ENCODE measurements around the gene DRAM1.
"Not testable (repeated sequence)": the region's sequence is repeated elsewhere in the genome, so short reads cannot be mapped to it uniquely, and the experiment has no call there.

Gene DRAM1

DNA sequence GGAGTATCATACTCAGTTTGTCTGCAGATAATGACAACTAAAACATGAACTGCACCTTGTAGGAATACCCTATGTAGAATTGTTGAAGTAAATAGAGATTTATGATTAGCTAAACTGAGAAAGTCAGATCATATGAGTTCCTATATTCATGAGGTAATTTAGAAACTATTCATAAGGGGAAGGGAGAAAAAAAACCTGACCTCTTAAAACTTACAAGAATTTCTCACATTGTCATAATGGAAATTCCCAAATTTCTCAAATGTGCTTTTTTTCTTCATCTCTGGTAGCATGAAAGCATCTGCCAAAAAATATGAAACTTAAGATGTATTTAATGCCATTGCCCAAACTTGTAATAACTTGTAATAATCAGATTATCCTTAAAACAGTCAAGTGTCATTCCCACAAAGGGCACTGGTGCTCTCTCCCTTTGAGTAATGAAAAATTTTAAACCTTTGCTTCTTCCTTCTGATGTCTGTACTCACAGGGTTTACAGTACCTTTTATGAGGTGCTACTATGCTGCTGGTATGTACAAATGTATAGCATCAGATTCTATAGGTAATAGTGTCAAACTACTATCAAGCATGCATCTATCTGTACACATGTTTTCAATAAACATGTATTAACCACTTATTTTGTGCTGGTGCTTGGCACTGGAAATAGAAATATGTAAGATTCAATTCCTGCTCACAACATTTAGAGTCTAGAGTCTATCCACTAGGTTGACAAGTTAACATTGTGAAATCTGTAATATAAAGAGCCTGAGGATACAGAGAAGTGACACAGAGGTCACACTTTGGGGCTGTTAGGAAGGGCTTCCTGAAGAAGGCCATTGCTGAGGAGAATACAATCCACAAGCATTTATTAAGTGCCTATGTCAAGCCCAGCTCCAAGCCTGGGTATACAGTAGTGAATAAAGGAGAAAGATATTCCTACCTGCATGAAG, 17.4 kb upstream of the DRAM1 start:
- DNase-seq (ENCODE audit: low read depth): no peak

DNA sequence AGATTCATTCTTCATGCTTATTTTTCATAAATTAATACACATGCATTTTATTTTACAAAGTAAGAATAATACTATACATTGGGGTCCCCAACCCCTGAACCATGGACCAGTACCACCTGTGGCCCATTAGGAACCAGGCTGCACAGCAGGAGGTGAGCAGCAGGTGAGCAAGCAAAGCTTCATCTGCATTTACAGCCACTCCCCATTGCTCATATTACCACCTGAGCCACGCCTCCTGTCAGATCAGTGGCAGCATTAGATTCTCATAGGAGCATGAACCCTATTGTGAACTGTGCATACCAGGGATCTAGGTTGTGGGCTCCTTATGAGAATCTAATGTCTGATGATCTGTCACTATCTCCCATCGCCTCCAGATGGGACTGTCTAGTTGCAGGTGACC, 15.7 kb upstream of the DRAM1 start:
- DNase-seq (ENCODE audit: low read depth): not testable (repeated sequence)

DNA sequence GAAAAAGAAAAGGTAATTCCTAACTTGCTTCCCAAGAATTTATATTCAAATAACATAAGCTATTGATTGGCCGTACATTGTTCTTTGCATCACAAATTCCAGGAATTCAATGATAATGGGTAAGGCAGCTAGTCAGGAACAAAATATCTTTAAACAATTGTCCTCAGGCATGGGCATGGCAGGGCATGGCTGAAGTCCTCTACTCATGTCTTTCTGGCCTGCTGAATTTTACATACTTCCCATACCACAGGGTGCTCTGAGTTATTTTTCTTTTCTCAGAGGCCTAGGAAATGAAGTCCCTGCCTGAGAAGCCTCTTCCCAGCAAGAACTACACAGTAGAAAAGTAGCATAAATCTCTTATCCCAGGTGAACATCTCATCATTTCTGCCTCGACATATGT, 15.1 kb upstream of the DRAM1 start:
- no peak for DNase-seq (ENCODE audit: low read depth)

DNA sequence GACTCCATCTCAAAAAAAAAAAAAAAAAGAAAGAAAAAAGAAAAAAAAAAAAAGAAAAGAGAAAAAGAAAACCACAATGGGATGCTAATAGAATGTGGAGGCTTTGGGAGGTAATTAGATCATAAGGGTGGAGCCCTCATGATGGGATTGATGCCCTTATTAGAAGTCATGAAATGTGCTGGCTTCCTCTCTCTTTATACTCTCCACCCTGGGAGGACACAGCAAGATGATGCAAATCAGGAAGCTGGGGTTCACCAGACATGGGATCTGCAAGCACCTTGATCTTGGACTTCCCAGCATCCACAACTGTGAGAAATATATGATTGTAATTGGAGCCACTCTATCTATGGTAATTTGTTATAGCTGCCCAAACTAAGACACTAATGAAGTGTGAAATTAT, 13.4 kb upstream of the DRAM1 start:
- no peak for DNase-seq (ENCODE audit: low read depth)

DNA sequence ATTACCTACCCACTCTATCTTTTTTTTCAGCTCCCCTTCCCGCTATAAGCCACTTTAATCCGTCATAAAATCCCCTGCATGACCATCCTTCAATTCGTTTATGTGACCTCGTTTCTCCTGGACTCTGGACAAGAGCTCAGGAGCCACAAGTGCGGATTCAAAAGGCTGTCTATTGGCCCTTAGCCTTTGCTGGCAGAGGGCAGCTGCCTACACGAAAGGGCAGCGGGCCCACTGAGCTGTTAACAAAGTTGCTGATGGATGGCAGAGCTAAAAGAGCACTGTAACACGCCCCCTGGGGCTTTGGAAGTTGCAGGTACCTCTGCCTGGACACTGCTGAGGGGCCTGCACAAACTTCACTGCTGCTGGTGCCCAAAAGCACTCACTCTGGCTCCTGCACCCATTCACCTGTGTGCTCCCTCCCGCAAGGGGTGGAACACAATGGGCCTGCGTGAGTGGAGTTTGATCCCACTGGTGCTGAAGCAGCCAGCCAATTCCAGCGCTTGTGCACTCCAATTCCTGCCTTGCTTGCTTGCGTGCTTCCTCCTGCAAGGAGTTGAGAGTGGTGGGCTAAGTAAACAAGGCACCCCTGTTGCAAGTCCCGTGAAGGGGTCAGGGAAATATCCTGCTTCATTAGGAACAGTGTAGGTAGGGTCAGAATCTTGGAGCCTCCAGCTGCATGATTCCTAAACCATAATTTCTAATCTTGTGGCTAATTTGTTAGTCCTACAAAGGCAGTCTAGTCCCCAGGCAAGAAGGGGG, 10.6 kb upstream of the DRAM1 start:
- DNase-seq (ENCODE audit: low read depth): no peak

DNA sequence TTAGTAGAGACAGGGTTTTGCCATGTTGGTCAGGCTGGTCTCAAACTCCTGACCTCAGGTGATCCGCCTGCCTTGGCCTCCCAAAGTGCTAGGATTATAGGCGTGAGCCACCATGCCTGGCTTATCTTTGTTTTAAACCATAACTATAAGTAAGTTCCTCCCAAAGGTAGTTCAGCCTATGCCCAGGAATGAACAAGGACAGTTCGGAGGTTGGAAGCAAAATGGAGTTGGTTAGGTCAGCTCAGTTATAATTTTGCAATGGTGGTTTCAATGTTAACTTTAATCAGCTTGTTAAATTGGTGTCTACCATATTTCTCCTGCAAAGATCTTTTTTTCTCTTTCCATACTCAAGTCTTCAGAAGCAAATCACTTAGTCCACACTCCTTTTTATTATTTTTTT, 9.8 kb upstream of the DRAM1 start:
- DNase-seq (ENCODE audit: low read depth): not testable (repeated sequence)

DNA sequence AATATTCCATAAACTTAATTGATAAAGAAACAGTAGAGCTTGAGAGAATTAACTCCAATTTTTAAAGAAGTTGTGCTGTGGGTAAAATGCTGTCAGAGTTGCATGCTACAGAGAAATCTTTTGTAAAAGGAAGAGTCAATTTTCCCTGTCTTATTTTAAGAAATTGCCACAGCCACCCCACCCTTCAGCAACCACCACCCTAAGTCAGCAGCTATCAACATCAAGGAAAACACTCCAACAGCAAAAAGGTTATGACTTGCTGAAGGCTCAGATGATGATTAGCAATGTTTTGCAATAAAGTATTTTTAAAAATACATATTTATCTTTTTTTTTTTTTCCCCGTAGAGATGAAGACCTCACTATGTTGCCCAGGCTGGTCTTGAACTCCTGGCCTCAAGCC, 6.5 kb upstream of the DRAM1 start:
- DNase-seq (ENCODE audit: low read depth): no peak

DNA sequence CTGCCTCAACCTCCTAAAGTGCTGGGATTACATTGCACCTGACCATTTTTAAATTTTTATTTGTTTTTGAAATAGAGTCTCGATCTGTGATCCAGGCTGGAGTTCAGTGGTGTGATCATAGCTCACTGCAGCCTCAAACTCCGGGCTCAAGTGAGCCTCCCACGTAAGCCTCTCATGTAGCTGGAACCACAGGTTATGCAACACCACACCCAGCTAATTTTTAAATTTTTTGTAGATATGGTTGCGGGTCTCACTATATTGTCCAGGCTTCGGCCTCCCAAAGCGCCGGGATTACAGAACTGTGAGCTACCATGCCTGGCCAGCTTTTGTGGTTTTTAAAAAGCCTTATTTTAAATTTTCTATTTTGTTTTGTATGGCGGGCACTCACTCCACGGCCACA, 2.2 kb upstream of the DRAM1 start:
- no peak for DNase-seq (ENCODE audit: low read depth)

DNA sequence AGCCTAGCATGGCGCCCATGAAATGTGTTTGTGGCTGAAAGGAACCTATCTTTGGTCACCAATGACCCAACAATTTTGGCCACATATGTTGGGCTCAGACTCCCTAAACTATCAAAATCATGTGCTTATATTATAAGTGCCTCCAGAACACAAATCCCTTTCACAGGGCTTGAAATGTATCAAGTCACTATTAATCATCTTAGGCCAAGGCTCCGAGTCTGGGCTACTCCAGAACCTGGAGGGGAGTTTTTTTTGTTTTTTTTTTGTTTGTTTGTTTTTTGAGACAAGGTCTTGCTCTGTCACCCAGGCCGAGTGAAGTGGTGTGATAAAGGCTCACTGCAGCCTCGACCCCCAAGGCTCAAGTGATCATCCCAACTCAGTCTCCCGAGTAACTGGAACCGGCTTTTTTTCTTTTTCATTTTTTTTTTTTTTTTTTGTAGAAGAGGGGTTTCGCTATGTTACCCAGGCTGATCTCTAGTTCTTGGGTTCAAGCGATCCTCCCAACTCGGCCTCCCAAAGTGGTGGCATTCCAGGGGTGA, 989 bp upstream of the DRAM1 start:
- DNase-seq (ENCODE audit: low read depth): no peak

DNA sequence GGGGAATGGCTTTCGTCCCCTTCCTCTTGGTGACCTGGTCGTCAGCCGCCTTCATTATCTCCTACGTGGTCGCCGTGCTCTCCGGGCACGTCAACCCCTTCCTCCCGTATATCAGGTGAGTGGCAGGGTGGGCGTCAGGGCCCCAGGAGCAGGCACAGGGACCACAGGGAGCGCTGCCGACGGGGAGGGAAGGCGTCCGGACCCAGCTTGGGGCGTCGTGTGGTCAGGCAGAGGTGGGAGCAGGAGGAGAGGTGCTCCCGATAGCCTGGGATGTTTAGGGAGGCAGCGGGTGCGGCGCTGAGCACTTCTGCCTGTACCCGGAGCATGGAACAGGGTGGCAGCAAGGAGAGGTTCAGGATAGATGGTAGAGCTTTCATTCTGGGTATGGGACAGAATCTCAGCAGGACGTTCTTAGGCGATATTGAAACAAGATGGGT, 444 bp downstream of the DRAM1 start:
- DNase-seq (ENCODE audit: low read depth): no peak

DNA sequence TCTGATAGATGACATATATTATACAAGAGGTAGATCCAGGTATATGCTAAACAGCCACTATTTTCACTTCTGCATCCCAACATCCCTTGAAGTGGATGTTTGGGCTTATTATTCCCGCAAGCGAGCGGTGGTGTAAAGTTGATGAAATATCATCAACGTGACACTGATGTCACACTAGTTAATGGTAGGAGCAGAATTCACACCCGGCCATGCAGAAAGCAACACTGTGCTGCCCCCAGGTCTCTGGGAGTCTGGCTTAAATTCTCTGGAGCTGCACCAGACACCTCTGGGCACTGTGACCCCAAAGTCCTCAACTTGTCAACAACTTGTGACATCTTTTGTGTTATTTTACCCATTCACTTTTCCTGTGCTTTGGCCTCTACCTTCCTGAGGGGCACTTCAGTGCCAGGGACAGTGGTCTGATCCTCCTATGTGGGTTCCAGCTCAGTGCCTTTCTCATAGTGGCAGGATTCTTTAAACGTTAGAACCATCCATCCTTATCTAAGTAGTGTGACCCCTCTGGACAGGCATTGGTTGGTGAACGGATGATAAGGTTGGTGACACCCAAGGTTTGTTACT, 952 bp downstream of the DRAM1 start:
- DNase-seq (ENCODE audit: low read depth): no peak

DNA sequence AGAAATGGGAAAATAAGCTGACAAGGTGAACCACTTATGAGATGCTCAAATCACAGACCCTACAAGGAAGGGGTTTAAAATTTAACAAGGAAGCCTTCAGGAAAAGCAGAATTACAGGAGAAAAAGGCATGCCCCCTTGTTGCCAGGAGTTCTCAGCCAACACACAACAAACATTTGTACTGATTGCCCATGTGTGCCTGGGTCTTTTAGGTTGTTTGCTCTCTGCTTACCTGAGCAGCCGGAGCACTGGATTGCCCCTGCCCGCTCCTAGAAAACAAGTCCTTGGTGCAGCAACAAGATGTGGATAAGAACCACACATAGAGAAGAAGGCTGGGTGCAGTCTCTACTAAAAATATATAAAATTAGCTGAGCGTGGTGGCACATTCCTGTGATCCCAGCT, 3.4 kb downstream of the DRAM1 start:
- no peak for DNase-seq (ENCODE audit: low read depth)

DNA sequence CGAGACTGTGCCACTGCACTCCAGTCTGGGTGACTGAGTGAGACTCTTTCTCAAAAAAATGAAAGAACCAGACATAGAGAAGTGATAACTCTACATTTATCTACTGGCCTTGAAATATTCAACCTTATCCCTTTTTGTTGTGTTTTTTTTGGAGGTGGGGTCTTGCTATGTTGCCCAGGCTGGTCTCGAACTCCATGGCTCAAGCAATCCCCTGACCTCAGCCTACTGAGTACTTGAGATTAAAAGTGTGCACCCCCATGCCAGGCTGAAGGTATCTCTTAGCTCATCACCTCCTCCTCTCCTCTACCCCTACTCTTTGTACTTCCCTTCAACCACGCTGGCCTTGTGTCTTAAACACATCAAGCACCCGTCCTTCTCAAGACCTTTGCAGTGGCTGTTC, 3.8 kb downstream of the DRAM1 start:
- no peak for DNase-seq (ENCODE audit: low read depth)

DNA sequence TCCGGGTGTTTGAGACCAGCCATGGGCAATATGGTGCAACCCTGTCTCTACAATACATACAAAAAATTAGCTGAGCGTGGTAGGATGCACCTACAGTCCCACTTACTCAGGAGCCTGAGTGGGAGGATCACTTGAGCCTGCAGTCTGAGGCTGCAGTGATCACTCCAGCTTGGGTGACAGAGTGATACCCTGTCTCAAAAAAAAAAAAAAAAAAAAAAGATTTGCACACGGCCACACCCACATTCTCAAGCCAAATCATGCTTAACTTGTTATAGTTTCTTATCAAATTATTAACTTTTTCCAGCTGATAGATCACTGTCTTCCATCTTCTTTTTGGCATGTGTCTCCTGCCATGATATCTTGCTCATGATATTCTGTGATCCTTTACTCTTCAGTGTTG, 6.8 kb downstream of the DRAM1 start:
- DNase-seq (ENCODE audit: low read depth): no peak

DNA sequence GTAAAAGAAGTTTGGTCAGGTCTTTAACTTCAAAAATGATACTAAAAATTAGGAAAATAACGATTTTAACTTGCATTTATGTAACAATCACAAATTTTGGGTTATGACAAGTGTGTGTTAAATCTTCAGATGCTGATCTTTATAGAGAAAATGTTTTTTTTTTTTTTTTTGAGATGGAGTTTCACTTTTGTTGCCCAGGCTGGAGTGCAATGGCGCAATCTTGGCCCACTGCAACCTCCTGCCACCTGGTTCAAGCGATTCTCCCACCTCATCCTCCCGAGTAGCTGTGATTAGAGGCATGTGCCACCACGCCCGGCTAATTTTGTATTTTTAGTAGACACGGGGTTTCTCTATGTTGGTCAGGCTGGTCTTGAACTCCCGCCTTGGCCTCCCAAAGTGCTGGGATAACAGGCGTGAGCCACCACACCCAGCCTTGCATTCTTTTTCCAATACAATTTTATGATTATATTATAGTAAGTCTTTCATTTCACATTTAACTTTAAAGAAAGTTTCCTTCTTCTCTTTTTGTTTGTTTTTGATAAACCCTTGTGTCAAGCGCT, 7.5 kb downstream of the DRAM1 start:
- DNase-seq (ENCODE audit: low read depth): not testable (repeated sequence)

DNA sequence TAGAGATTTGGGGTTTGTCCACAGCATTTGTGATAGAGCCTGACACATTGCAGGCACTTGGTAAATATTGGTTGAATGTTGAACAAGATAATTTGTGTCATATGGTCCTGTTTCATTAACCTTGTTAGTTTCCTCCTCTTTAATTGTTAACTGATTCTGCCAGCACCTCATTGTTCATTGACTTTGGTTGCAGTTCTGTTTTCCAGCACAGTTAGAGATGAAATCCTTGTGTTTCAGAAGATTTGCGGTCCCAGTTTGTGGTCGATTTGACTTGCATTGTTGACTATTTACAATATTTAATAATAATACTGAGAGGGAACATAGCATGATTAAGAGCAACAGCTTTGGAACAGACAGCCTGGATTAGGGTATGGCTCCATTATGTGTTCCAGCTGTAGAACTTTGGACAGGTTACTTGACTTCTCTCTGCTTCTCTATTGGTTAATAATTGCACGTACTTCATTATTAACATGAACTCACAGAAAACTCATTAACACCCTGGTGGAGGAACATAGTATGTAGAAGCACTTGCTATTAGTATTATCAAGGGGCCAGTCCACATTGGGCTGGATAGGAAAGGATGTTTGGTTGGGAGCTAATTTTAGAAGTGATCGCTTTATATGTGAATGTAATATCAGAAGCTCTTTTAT, 8.7 kb downstream of the DRAM1 start:
- no peak for DNase-seq (ENCODE audit: low read depth)

DNA sequence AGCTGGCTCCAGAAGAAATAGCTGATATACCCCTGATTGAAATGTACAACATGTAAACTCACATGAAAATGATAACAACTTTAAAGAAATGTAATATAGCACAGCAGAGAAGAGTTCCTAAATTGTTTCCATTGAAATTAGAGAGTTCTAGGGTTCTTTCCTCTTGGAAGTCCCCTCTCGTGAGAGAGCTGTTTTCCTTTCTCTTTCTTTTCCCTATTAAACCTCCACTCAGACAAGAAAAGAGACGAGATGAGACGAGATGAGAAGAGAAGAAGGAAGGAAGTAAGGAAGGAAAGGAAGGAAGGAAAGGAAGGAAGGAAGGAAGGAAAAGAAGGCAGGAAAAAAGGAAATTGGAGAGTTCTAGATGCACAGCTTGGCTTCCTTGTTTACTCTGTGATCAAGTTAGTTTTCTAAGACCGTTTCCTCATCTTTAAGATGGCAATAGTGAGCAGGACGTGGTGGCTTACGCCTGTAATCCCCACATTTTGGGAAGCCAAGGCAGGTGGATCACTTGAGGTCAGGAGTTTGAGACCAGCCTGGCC, 11.9 kb downstream of the DRAM1 start:
- DNase-seq (ENCODE audit: low read depth): no peak

DNA sequence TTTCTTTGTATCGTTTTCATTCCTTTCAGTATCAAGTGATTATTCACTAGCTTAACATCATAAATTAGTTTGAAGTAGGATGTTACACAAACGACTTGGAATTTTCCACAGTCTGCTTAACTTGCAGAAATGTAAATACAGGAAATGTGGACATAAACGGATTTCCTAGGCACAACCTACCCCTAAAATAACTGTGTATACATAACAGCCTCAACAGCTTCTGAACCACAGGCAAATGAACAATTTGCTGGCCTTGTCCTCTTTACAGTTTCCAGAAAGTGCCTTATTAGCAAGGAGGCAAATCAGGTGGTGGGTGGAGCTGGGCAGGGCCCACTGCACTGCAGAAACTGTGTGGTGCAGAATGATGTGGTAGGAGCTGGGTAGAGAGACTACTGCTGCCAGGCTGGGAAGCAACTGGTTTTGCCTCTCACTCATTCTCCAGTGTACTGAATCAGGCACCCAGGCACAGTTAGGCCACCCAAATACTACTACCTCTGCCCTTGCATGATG, 14.1 kb downstream of the DRAM1 start:
- peak; percentile 66 for DNase-seq (ENCODE audit: low read depth)

DNA sequence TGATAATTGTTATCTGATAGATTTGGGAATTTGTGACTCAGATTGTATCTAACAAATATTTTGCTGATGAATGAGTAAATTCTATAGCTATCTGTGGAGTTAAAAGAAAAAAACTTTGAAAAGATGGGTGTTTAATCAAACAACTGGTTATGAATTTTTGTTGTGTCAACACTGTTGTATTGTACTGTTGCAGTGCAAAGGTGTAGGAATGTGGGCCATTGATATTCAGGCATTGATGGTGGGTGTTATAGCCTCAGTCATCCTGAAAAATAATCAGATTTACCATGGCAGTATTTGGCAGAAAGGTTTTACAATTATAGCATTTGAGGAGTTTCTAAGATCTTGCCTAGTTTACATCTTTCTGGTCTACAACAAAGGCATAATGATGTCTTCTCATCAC, 15.4 kb downstream of the DRAM1 start:
- no peak for DNase-seq (ENCODE audit: low read depth)

DNA sequence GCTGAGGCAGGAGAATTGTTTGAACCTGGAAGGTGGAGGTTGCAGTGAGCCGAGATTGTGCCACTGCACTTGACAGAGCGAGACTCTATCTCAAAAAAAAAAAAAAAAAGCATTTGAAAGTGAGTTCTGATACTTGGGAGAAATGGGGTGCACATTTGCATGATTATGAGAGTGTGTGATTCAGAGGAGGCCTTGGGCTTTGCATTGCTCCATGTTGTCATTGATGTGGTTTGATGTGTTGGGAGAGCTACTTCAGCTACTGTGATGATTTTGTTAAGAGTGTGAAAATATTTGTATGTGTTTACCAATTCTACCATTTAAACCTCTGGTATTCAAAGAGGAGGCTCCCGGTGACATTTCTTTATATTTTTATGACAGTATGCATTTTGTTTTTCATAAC, 24.4 kb downstream of the DRAM1 start:
- no peak for DNase-seq (ENCODE audit: low read depth)

DNA sequence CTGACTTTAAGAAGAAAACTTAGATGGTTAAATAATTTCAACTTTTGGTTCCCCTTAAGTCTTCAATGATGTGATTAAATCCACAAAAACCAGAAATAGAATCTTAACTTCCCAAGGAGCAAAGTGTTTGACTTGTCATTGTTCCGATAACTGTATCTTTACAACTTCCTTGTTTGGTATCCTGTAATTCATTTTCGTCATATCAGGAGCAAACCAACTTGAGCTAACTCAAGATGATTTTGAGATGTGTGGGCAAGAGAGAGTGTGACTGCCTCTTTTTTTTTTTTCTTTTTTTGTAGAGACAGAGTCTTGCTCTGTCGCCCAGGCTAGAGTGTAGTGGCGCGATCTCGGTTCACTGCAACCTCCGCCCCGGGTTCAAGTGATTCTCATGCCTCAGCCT, 25.3 kb downstream of the DRAM1 start:
- no peak for DNase-seq (ENCODE audit: low read depth)

Data from GM04504 (cell line).